HG02610 (cell line): ENCODE measurements around the gene CCDC110.

Experiments used
- ATAC-seq: cut with Tn5 transposase; IDR thresholded peaks from one replicate; pipeline ENCODE4 v1.9.1; 2021; ENCODE audit warnings: mild to moderate bottlenecking, moderate library complexity; ENCODE audit not compliant: unreplicated experiment

The CCDC110 gene

GRCh38 chr4:185424905-185425646, 46.5 kb downstream of the CCDC110 start:
- peak; percentile 16 for ATAC-seq

- ATAC-seq: no peak
Measured at GRCh38 chr4:185421366-185422124, 50.0 kb downstream of the CCDC110 start.

- no peak for ATAC-seq
Measured at GRCh38 chr4:185416955-185417354, 54.6 kb downstream of the CCDC110 start.

- ATAC-seq: no peak
Measured at GRCh38 chr4:185412412-185412811, 59.1 kb downstream of the CCDC110 start.

- no peak for ATAC-seq
Measured at GRCh38 chr4:185411849-185412248, 59.7 kb downstream of the CCDC110 start.

- ATAC-seq: no peak
Measured at GRCh38 chr4:185408432-185408831, 63.1 kb downstream of the CCDC110 start.

GRCh38 chr4:185405296-185405999, 66.1 kb downstream of the CCDC110 start:
- ATAC-seq: no peak

GRCh38 chr4:185404031-185404430, 67.5 kb downstream of the CCDC110 start:
- ATAC-seq: no peak

GRCh38 chr4:185399466-185399865, 72.1 kb downstream of the CCDC110 start:
- no peak for ATAC-seq

- no peak for ATAC-seq
Measured at GRCh38 chr4:185398618-185399017, 72.9 kb downstream of the CCDC110 start.

- ATAC-seq: peak; percentile 1
Measured at GRCh38 chr4:185396724-185397385, 74.7 kb downstream of the CCDC110 start, which contains the start of gene ANKRD37. Gene ANKRD37, plus strand, starts transcription at chr4:185396841. Its CDS starts 83 bp downstream, at chr4:185396924.

GRCh38 chr4:185395956-185396723, 75.4 kb downstream of the CCDC110 start:
- peak; percentile 78 for ATAC-seq

GRCh38 chr4:185395238-185395955, 76.1 kb downstream of the CCDC110 start, which contains the start of gene LRP2BP:
Gene LRP2BP, minus strand, starts transcription at chr4:185395924. Its CDS starts 17,738 bp downstream, at chr4:185378186.
- ATAC-seq: no peak
